HG02571 (cell line): Measurements from ENCODE around the gene PADI6.
"Not testable (repeated sequence)": the region's sequence is repeated elsewhere in the genome, so short reads cannot be mapped to it uniquely, and the experiment has no call there.

ENCODE experiments used
- ATAC-seq: cut with Tn5 transposase; IDR thresholded peaks from one replicate; pipeline ENCODE4 v1.9.1; 2021; ENCODE audit warnings: mild to moderate bottlenecking, moderate library complexity; ENCODE audit not compliant: unreplicated experiment

The PADI6 gene

DNA sequence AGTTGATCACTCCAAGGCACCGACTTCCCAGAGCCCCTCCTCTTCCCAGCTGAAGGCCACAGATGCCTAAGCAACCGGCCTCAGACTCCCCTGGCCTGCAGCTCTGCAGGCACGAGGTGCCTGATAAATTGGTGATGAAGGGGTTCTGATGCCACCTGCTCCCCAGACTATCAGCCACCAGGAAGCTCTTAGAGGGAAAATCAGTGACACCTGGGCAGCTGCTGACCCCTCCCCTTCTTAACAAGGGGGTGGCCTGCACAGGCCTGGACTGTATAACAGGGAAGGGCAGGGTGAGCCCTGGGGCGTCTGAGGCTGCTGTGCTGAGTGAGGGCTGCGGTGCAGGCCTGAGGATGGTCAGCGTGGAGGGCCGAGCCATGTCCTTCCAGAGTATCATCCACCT lies at the start of gene PADI6:
TSS of gene PADI6 (plus strand) at position 301 of the 400 bp plus-strand sequence. CDS start at position 351, 50 bp downstream.
- no peak for ATAC-seq

DNA sequence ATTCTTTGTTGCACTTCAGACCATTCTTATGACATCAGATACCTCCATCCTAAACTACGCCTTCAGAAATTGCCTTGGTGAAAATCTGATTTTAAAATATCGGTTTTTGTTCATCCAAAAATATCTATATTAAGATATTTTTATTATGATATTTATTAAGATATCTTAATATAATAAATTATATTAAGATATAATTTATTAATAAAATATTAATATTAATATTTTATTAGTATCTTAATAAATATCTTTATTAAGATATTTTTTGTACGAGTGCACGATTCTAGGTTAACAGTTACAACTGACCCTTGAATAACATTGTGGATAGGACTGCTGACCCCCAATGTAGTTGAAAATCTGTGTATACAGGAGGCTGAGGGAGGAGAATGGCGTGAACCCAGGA lies 43.1 kb upstream of the PADI6 start:
- ATAC-seq, result no peak

DNA sequence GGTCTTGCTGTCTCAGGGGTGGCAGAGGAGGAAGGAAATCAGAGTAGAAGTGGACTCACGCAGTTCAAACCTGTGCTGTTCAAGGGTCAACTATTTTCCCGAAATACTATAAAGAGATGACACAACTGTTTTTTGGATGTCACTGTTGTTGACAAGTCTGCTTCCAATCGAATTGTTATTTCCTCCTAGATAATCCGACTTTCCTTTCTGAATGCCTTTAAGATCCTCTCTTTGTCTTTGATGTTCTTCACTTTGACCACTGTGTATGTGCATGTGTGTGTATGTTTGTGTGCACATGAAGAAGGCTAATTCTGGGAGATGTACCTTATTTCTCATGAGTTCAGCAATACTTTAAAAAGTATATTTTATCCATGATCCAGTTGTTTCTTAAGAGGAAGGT lies 42.4 kb upstream of the PADI6 start:
- no peak for ATAC-seq

DNA sequence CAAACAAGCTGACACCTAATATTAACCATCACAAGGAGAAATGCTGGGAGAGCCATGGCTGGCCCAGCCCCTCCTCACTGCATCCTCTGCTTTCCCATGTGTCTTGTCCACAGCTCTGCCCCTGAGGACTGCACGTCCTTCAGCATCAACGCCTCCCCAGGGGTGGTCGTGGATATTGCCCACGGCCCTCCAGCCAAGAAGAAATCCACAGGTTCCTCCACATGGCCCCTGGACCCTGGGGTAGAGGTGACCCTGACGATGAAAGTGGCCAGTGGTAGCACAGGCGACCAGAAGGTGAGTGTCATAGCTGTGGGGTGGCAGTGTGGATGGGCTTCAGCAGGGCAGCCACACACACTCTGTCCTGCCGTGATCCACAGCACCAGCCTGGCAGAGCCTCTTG lies 41.1 kb upstream of the PADI6 start:
- no peak for ATAC-seq

DNA sequence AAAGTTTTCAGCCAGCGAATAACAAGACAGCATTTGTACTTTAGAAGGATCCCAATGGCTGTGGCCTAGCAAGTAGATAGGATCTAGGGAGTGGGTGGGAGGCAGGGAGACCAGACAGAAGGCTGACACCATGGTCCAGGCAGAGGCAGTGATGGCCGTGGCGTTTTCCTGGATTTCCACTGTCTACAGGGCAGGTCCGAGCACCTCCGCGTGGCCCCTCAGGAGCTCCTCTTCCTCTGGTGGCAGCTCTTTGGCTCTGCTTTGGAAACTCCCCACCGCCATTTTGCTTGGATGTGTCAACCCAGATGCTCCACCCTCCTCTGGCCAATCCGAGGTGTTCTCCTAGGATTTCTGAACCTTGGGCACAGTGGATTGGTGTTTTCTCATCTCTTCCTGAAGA lies 38.9 kb upstream of the PADI6 start:
- ATAC-seq, result no peak

DNA sequence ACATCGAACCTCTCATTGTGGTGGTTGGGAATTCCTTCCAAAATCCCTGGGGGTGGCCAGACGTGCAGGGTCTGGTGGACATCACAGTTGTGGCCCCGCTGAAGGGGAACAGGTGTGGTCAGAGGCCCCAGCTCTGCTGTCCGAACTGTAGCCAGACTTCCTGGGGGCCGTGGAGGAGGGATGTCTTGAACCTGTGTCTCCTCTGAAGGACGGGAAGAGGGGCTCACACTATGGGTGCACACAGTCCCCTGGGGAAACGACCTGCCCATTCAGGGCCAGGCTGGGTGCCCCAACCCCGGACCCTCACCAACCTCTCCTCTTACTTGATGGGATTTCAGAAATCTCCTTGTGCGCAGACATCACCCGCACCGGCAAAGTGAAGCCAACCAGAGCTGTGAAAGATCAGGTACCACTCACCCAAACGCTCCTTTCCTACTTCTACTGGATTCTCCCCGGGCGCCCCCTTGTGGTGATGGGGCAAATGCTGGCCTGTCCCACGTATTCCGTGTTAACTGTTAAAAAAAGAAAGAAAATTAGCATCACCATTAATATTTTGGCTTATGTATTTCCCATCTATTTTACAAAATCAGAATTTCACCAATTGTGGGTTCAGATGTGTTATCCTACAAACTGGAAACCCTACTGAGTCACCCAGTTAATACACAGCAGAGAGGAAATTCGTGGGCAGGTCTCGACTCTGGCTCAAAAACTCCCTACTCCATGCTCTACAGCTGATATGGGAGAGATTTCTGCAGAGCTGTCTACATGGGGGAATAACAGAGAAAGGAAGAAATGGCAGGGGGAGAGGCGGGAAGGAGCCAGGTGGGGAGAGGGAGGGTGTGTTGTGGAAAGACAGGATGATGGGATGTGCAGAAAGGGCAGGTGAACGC lies 35.9 kb upstream of the PADI6 start:
- ATAC-seq, result no peak

DNA sequence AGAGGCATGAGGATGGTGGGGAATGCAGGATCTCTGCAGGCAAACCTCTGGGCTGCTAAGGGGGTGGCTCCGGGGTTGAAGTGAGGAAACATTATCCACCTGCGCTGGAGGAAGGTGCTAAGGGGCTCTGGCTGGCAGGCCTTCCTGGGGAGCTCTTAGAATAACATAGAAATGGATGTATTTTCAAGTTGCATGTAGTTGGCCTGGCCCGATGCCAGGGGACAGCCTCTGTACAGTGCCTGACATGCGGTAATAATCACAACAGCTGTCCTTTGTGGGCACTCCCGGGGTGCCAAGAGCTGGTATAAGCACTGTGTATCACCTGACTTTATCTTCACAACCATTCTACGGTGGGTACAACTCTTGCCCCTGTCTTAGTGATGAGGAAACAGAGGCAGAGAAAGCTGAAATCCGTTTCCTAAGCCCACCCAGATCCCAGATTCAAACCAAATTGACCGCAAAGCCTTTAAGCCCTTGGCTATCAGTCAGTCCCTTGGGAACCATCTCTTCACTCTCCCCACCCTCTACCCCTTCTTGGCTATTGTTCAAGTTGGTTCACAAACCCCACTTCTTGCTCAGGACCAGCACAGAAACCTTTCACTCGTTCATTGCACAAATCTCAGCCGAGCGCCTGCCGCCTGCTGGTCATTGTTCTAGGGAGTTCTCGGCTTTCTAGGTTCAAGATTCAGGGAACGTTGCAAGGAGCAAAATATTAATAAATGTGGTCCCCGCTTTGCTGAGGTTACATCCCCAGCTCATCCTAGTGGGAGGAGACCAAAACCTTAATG lies 33.1 kb upstream of the PADI6 start:
- no peak for ATAC-seq

DNA sequence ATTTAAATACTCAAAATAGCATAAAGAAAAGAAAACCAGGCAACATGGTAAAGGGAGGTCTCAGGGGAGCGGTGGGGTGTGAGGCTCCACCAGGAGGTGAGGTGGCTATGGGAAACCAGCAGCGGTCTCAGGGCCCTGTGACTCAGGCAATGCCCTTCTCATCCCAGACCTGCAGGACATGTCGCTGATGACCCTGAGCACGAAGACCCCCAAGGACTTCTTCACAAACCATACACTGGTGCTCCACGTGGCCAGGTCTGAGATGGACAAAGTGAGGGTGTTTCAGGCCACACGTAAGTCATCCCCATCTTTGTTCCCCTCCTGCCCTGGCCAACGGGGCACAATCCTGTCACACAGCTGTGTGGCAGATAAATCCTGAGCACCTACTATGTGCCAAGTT lies 32.5 kb upstream of the PADI6 start:
- ATAC-seq, result no peak

DNA sequence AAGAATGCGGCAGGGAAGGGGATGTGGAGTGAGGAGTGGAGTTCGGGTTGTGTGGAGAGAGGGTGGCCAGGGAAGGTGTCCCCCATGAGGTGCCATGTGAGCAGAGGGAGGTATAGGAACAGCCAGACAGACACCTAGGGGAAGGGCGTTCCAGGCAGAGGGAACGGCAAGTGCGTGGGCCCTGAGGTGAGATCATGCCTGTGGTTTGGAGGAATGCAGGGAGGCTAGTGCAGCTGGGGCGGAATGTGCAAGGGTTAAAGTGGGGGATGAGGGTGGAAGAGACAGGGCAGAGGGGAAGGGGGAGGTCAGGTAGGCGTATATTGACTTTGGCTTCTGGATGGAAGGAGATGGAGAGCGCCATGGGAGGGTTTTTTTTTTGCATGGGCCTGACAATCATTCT lies 31.6 kb upstream of the PADI6 start:
- ATAC-seq, result no peak

DNA sequence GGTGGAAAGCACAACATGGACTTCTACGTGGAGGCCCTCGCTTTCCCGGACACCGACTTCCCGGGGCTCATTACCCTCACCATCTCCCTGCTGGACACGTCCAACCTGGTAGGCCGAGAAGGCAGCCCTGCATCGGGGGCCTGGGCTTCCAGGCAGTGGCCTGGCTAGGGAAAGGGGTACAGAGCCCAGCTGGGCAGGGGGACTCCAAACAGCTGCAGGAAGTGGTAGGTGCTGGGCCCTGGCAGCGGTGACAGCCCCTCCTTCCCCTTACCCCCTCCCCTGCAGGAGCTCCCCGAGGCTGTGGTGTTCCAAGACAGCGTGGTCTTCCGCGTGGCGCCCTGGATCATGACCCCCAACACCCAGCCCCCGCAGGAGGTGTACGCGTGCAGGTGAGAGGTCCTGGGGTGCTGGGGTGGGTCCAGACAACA lies 30.0 kb upstream of the PADI6 start:
- no peak for ATAC-seq

DNA sequence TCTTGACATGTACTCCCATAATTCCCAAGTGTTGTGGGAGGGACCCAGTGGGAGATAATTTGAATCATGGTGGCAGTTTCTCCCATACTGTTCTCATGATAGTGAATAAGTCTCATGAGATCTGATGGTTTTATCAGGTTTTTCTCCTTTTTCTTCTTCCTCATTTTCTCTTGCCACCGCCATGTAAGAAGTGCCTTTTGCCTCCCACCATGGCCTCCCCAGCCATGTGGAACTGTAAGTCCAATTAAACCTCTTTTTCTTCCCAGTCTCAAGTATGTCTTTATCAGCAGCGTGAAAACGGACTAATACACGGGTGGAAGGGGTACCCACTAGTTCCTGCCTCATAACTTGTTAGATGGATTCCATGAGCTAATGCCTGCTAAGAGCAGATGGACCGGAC lies 26.5 kb upstream of the PADI6 start:
- not testable (repeated sequence) for ATAC-seq

DNA sequence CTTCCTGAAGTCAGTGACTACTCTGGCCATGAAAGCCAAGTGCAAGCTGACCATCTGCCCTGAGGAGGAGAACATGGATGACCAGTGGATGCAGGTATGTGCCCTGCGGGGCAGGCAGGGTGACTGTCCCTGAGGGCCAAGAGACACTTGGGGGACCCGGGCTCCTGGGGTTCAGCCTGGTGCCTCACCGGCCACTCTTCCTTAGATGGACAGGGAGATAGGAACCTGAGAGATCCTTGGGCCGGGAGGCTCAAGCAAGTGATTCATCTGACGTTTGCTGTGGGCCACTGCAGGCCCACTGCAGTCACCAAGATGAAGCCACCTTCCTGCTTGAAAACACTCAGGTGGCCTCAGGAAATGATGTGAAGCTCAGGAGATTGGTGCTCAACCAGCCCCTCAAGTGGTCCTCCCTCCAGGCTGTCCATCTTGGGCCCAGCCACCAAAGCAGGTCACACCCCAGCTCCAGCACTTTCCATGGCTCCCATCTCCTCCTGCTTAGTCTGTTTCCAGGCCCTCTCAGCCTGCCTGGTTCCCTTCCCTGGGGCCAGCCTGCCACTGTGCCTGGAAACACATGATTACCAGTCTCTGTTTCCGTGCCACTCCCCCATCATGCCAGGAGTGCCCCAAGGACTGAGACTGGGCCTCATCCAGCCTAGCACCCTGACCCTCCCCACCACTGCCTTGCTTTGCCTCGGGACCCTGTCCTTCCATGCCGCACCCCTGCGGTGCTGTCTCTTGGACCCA lies 25.8 kb upstream of the PADI6 start:
- no peak for ATAC-seq

DNA sequence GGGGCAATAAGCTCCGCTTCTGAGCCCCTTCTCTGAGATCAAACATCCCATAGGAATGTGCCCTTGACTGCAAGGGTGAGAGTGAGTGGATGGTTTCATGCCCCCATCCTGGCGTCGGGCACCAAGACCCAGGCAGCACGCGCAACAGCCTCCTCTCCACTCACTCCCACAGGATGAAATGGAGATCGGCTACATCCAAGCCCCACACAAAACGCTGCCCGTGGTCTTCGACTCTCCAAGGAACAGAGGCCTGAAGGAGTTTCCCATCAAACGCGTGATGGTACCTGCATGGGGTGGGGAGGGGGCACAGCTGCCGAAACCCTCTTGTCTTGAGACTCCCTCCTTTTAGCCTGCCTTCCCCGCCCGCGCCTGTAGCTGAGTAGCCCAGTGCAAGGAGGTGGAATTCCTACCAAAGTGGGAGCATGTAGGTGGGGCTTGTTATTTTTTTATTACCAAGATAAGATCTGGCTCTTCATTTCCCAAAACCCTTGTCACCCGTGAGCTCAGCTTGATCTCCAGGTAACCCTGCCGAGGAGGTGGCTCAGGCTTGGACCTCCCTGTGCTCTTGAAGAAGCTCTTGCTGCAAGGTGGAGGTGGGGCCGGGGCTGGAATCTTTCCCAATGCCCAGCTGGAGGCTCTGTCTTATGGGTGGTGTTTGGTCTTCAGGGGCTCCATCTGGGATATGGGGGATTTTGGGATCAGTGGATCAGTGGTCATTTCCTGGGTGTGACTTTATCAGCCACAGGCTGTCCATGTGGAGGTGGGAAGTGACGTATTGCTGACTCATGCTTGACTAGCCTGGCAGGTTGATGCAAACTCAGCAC lies 24.0 kb upstream of the PADI6 start:
- ATAC-seq, result no peak

DNA sequence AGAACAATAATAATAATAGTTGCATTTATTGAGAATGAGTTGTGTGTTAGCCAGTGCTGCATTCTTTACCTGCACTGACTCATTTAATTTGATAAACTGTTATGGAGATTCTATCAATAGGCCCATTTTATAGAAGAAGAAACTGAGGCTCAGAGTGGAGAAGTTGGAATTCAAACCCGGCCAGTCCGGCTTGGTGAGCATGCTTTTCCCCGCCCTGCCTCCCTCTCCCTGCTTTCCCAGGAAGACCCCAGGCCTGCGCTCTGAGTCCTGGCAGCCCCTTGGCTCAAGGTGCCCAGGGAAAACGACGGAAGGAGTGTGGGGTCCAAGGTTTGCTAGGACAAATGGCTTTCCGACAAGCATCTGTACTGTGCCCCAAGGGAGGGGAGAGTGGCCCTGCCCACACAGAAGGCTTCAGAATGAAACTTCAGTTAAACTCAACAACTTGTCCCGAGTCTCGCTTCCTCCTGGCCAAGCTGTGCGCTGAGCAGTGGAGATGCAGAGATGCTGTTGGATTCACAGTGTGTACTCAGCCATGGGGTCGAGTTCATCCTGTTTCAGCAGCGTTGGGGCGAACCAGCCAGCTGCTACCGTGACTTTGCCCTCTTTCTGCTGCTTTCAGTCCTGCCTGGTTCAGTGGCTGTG lies 23.3 kb upstream of the PADI6 start:
- no peak for ATAC-seq

DNA sequence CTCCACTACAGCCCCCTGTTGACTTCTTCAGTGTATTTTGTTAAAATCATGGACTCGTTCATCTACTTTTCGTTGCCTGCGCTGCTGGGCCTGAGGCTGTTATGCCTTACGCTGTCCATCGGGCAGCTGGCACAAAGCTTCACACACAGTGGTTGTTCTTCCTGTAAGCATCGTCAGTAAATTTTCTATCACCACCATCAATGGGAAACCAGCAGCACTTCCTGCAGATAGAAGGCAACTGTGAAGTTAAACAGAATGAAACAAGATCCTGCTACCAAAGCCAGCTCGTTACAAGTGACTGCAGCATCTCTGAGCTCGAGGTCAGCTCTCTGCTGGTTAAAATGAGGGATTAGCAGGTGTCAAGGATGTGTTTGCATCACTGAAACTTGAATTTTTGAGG lies 21.9 kb upstream of the PADI6 start:
- ATAC-seq, result no peak

DNA sequence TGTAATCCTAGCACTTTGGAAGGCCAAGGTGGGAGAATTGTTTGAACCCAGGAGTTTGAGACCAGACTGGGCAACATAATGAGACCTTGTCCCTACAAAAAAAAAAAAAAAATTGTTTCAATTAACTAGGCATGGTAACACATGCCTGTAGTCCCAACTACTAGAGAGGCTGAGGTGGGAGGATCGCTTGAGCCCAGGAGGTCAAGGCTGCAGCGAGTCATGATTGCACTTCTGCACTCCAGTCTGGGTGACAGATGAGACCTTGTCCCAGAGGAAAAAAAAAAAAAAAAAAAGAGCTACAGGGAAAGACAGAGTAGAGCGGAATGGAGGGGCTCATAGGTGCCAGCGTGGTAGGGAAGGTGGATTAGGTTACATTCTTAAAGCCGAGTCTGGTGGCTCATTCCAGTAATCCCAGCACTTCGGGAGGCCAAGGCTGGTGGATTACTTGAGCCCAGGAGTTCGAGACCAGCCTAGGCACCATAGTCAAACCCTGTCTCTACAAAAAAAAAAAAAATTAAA lies 21.0 kb upstream of the PADI6 start:
- no peak for ATAC-seq

DNA sequence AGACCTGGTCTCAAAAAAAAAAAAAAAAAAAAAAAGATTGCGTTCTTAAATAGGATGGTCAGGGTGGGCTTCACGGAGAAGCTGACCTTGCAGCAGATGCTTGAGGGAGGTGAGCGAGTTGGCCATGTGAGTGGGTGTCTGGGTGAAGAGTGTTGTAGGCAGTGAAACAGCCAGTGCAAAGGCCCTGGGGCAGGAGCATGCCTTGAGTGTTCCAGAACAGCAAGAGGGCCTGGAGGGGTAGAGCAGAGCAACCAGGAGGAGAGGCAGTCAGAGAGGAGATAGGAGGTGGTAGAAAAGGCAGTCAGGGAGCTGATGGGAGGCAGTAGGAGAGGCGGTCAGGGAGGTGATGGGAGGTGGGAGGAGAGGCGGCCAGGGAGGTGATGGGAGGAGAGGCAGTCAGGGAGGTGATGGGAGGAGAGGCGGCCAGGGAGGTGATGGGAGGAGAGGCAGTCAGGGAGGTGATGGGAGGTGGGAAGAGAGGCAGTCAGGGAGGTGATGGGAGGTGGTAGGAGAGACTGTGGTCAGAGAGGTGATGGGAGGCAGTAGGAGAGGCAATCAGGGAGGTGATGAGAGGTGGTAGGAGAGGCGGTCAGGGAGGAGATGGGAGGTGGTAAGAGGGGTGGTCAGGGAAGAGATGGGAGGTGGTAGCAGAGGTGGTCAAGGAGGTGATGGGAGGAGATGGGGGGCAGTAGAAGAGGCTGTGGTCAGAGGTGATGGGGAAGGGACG lies 20.2 kb upstream of the PADI6 start:
- ATAC-seq, result no peak

DNA sequence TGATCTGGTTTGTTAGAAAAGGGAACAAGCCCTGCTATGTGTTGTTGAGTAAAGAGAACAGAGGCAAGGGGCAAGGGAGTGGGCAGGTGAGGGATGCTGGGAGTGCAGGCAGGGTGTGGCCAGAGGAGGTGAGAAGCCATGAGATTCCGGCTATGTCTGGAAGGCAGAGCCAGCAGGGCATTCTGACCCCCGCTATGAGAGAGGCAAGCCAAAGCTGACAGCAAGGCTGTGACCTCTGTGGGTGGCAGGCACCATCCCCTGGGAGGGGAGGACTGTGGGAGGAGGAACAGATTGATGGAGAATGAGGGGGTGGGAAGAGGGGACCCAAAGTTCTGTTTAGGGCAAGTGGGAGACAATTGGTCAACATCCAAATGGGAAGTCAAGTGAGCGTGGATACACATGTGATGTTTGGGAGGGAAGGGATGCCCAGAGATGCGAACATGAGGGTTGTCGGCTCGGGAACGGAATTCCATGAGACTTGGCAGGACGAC lies 19.5 kb upstream of the PADI6 start:
- no peak for ATAC-seq

DNA sequence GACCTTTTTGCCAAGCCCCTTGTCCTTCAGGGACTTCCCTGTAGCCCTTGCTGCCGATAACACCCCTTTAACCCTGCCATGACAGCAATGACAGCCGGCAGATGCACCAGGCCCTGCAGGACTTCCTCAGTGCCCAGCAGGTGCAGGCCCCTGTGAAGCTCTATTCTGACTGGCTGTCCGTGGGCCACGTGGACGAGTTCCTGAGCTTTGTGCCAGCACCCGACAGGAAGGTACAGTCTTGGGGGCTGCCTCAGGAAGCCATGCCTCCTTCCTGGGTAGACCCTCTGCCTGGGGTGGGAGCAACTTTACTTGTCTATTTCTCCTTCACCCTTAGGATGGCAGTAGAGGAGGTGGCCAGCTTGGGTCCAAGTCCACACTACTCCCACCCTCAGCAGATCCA lies 16.1 kb upstream of the PADI6 start:
- ATAC-seq, result no peak
